HepG2 (cell line): Measurements from ENCODE around the gene CFAP73. TPM values are rescaled to one million over a fixed set of nuclear protein-coding genes. Genes with fewer than 3 reads are reported as not detected.

ENCODE experiments used
- ATAC-seq: fragments of 200-7000 bp; cut with Tn5 transposase; 3 replicates; pipeline ENCODE4 v1.9.1; 2020; ENCODE audit warnings: mild to moderate bottlenecking, moderate library complexity
- BruUV-seq: library from RNA; stranded (reverse); fragments of 400-500 nt; replicated peaks from 2 replicates; lab custom pipeline; 2021; lab: Mats Ljungman, UMichigan
- CTCF ChIA-PET: fragments of 300-600 bp; formaldehyde crosslinking; extraction: SDS; loops from one replicate; lab custom pipeline; 2021; ENCODE audit warnings: low total read pairs, inconsistent platforms, low intra/inter-chr PET ratio; lab: Yijun Ruan, JAX
- POLR2A ChIA-PET: fragments of 350-600 bp; sonication (Branson Sonifier 250); formaldehyde crosslinking; loops from one replicate; lab custom pipeline; 2020; ENCODE audit warnings: antibody characterized with exemption, inconsistent platforms; lab: Yijun Ruan, JAX
- DNase-seq: peaks from one replicate; pipeline ENCODE4 v3.0.0-alpha.2; 2015; ENCODE audit warnings: low spot score
- FAIRE-seq: peaks from 3 replicates; lab custom pipeline; 2011; peaks lifted over from hg19 to GRCh38; lab: Jason Lieb, UNC
- H2AFZ ChIP-seq: one replicate; pipeline ENCODE4 v1.6.1; 2011; ENCODE audit warnings: low read length, inconsistent platforms
- H3K27ac ChIP-seq: fragments of 300-600 bp; 3 replicates; pipeline ENCODE4 v1.8.0; 2011; ENCODE audit warnings: mixed run types, mild to moderate bottlenecking, mixed read lengths, low read length, inconsistent platforms; ENCODE audit not compliant: insufficient read depth; ENCODE audit errors: extremely low read length
- H3K27me3 ChIP-seq, 2 experiments: fragments of 200-600 bp in 1 of 2; 2 replicates in 1 of 2; 3 replicates in 1 of 2; pipeline versions ENCODE4 v1.6.0 to v1.8.0; 2011; ENCODE audit warnings: low read length in 2 of 2, mild to moderate bottlenecking in 2 of 2, moderate library complexity in 2 of 2, inconsistent platforms in 1 of 2; ENCODE audit not compliant: insufficient read depth in 2 of 2, control insufficient read depth in 1 of 2
- H3K36me3 ChIP-seq, 2 experiments: fragments of 200-600 bp in 1 of 2; replicated peaks in 1 of 2; 2 replicates in 1 of 2; 3 replicates in 1 of 2; pipeline versions ENCODE4 v1.5.1 to v1.8.0; 2011; ENCODE audit warnings: low read length in 2 of 2, inconsistent platforms in 1 of 2; ENCODE audit not compliant: insufficient read depth in 2 of 2, control insufficient read depth in 1 of 2
- H3K4me1 ChIP-seq: 2 replicates; pipeline ENCODE4 v1.5.1; 2012; ENCODE audit warnings: low read length, inconsistent platforms; ENCODE audit not compliant: insufficient read depth
- H3K4me2 ChIP-seq: 2 replicates; pipeline ENCODE4 v1.6.0; 2011; ENCODE audit warnings: low read depth, low read length, inconsistent platforms
- H3K4me3 ChIP-seq, 3 experiments: fragments of 200-600 bp in 1 of 3; sonication (generic), shearing (Covaris generic) in 1 of 3; replicated peaks in 1 of 3; 2 replicates each; pipeline ENCODE4 v1.5.1; 2011 to 2016; ENCODE audit warnings: low read length in 3 of 3, inconsistent platforms in 2 of 3, low read depth in 2 of 3, mild to moderate bottlenecking in 2 of 3, control low read depth in 1 of 3, mixed read lengths in 1 of 3; ENCODE audit not compliant: insufficient read depth in 1 of 3
- H3K79me2 ChIP-seq: one replicate; pipeline ENCODE4 v1.6.1; 2011; ENCODE audit warnings: low read length, inconsistent platforms; ENCODE audit not compliant: insufficient read depth
- H3K9ac ChIP-seq: 2 replicates; pipeline ENCODE4 v1.6.0; 2011; ENCODE audit warnings: mild to moderate bottlenecking, low read depth, low read length, inconsistent platforms; ENCODE audit not compliant: insufficient read depth
- H3K9me3 ChIP-seq: 2 replicates; pipeline ENCODE4 v1.5.1; 2012; ENCODE audit warnings: mild to moderate bottlenecking, low read length
- H4K20me1 ChIP-seq: 2 replicates; pipeline ENCODE4 v1.6.0; 2011; ENCODE audit warnings: inconsistent platforms, mild to moderate bottlenecking, low read length, moderate library complexity; ENCODE audit not compliant: insufficient read depth
- ATF3 ChIP-seq: sonication (generic); formaldehyde crosslinking; IDR thresholded peaks from 2 replicates; pipeline ENCODE4 v1.4.0; 2020; ENCODE audit warnings: missing genetic modification reagents
- CREB3 ChIP-seq: sonication (generic); formaldehyde crosslinking; IDR thresholded peaks from 2 replicates; pipeline ENCODE4 v1.5.0; 2020; ENCODE audit warnings: missing genetic modification reagents
- MAX ChIP-seq: IDR thresholded peaks from 2 replicates; pipeline ENCODE4 v1.6.1; 2012; ENCODE audit warnings: inconsistent platforms
- NFE2L1 ChIP-seq: sonication (generic); formaldehyde crosslinking; IDR thresholded peaks from 2 replicates; pipeline ENCODE4 v1.4.0; 2020; ENCODE audit warnings: missing genetic modification reagents, mild to moderate bottlenecking, borderline replicate concordance
- NR2F6 ChIP-seq, 2 experiments: IDR thresholded peaks; 2 replicates each; pipeline ENCODE4 v1.6.1; 2016; ENCODE audit warnings: antibody characterized with exemption in 1 of 2, mild to moderate bottlenecking in 1 of 2
- SMARCE1 ChIP-seq: fragments of 450-650 bp; IDR thresholded peaks from 2 replicates; pipeline ENCODE4 v1.6.1; 2017; ENCODE audit warnings: borderline replicate concordance
- SP4 ChIP-seq: sonication (generic); formaldehyde crosslinking; IDR thresholded peaks from 2 replicates; pipeline ENCODE4 v1.8.1; 2023; ENCODE audit warnings: mild to moderate bottlenecking, missing genetic modification reagents
- SP5 ChIP-seq: IDR thresholded peaks from 2 replicates; pipeline ENCODE4 v1.6.1; 2016; ENCODE audit warnings: low read depth, borderline replicate concordance
- STAT5B ChIP-seq: sonication (generic); formaldehyde crosslinking; IDR thresholded peaks from 2 replicates; pipeline ENCODE4 v1.4.0; 2020; ENCODE audit warnings: missing genetic modification reagents
- ZBTB4 ChIP-seq: sonication (generic); formaldehyde crosslinking; IDR thresholded peaks from 2 replicates; pipeline ENCODE4 v1.4.0; 2020; ENCODE audit warnings: missing genetic modification reagents, mild to moderate bottlenecking, borderline replicate concordance
- ZNF280D ChIP-seq: sonication (generic); formaldehyde crosslinking; IDR thresholded peaks from 2 replicates; pipeline ENCODE4 v1.5.1; 2020; ENCODE audit warnings: mild to moderate bottlenecking, missing genetic modification reagents
- ZNF30 ChIP-seq: sonication (generic); formaldehyde crosslinking; IDR thresholded peaks from 2 replicates; pipeline ENCODE4 v1.5.0; 2020; ENCODE audit warnings: mild to moderate bottlenecking, missing genetic modification reagents
- ZNF614 ChIP-seq: IDR thresholded peaks from 2 replicates; pipeline ENCODE4 v1.6.1; 2018; ENCODE audit warnings: missing biosample characterization, missing genetic modification reagents, inconsistent platforms, borderline replicate concordance
- WGBS: methylation state at CpG from one replicate; pipeline ENCODE4 v1.1.6; 2017; ENCODE audit warnings: low lambda C conversion rate; 5-methylcytosine and 5-hydroxymethylcytosine counted together
- in situ Hi-C: cut with HindIII; loops from 2 replicates; pipeline ENCODE4 v1.10.0; 2017; ENCODE audit warnings: low pct_unique_long_range_greater_than_20kb; ENCODE audit not compliant: extremely low pct_ligation_motif_present
- intact Hi-C: fragments of 100-400 bp; cut with micrococcal nuclease; formaldehyde crosslinking; loops from one replicate; pipeline ENCODE4 v1.10.0; 2022; ENCODE audit not compliant: unreplicated experiment
- polyA plus RNA-seq, 8 experiments: library from polyadenylated mRNA; depleted of rRNA in 3 of 8; stranded (reverse) in 7 of 8; unstranded in 1 of 8; fragments of >200 nt; fragmentation: Illumina TruSeq in 4 of 8; extraction: Trizol in 4 of 8; gene quantifications; 2 replicates each; pipeline versions ENCODE4 v1.2.1 to v1.2.3, GENCODE V29; 2011 to 2016; ENCODE audit warnings: low read depth in 4 of 8, missing spikeins in 1 of 8, mixed read lengths in 1 of 8; ENCODE audit not compliant: insufficient read depth in 1 of 8
- total RNA-seq, 5 experiments: library from RNA; depleted of rRNA; stranded (reverse); fragments of >200 nt; fragmentation: Illumina TruSeq; extraction: Trizol; gene quantifications; 2 replicates each; pipeline ENCODE4 v1.2.3, GENCODE V29; 2016; ENCODE audit warnings: low read depth in 1 of 5

Gene CFAP73
- total and polyA plus RNA-seq, 2 of the 13 experiments (the other 11 are each of a cell fraction or from before 2014, with no cell fraction given): not detected

GRCh38 chr12:113186666-113187325 lies 37.3 kb downstream of the CFAP73 start:
- CTCF ChIA-PET: no interaction called here
- ATAC-seq: no peak; the same call in 2 of the 3 replicates
- Histone ChIP-seq H3K4me3 (peak overlapping the region; percentile 70 to 96 (median 86); a peak in 5 of 6 replicates), H3K36me3 (peaks cover 10 to 20% of the 10 kb centered on the region in 2 experiments; a peak in 4 of 5 replicates), H3K27ac (peak overlapping the region; percentile 93), H4K20me1 (no peaks in the 10 kb centered on the region; the same call in 1 of the 2 replicates), H2AFZ (no peak overlapping the region), H3K4me2 (peak overlapping the region; percentile 80), H3K9me3 (no peaks in the 10 kb centered on the region), H3K4me1 (peaks cover 34% of the 10 kb centered on the region), H3K27me3 (no peaks in the 10 kb centered on the region), H3K79me2 (peaks cover 50% of the 10 kb centered on the region), H3K9ac (peak overlapping the region; percentile 98)
- BruUV-seq: no TSS peak
- intact Hi-C loops: no loop called here
- in situ Hi-C loops: no loop called here
- 15% methylated on average over 8 of the region's 16 CpGs for WGBS
- DNase-seq: no peak
- FAIRE-seq: no peak
- POLR2A ChIA-PET: interaction anchor here (1.2 to 2.2 kb wide), 3 partner anchors 19 to 60 kb away, joined by 4 to 14 read pairs (median 13); no protein-coding TSS in a partner anchor
- TF ChIP-seq CREB3 (CRISPR knock-in tag) (no peak), NFE2L1 (CRISPR knock-in tag) (no peak), MAX (peak; percentile 32; the same call in 1 of the 2 replicates), SMARCE1 (no peak), ATF3 (CRISPR knock-in tag) (no peak), ZBTB4 (CRISPR knock-in tag) (no peak), STAT5B (CRISPR knock-in tag) (no peak), SP5 (CRISPR knock-in tag) (no peak), NR2F6 (IDR thresholded peaks at IDR 0.05) (no peak), NR2F6 (CRISPR knock-in tag; IDR thresholded peaks at IDR 0.05) (peak; percentile 68), ZNF30 (CRISPR knock-in tag) (no peak), ZNF614 (no peak), SP4 (CRISPR knock-in tag) (no peak), ZNF280D (0 out of 2 replicates have a peak, but pooled peaks have one; percentile 45)
